Measurements from ENCODE around the gene PLXNA4.
"Not testable (repeated sequence)": the region's sequence is repeated elsewhere in the genome, so short reads cannot be mapped to it uniquely, and the experiment has no call there.

The PLXNA4 gene

DNA sequence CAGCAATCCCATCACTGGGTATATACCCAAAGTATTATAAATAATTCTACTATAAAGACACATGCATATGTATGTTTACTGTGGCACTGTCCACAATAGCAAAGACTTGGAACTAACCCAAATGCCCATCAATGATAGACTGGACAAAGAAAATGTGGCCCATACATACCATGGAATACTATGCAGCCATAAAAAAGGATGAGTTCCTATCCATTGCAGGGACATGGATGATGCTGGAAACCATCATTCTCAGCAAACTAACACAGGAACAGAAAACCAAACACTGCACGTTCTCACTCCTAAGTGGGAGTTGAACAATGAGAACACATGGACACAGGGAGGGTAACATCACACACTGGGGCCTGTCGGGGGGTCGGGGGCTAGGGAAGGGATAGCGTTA lies 186.2 kb downstream of the PLXNA4 start:
- H3K9ac ChIP-seq (ENCODE audit: low read length); H3K4me2 ChIP-seq (ENCODE audit: low read length, poor library complexity, severe bottlenecking); H3K23ac ChIP-seq (ENCODE audit: low read length in 2 of 2); H3K9me3 ChIP-seq (ENCODE audit: control insufficient read depth, low read length); H3K27ac ChIP-seq (ENCODE audit: low read length, poor library complexity, severe bottlenecking); H4K91ac ChIP-seq (ENCODE audit: low read length); H2AK5ac ChIP-seq (ENCODE audit: low read length, severe bottlenecking); H2AFZ ChIP-seq (ENCODE audit: low read depth, low read length); H3K4me1 ChIP-seq (ENCODE audit: control insufficient read depth, insufficient read depth, low read depth, low read length); H4K8ac ChIP-seq (ENCODE audit: low read length); H3K36me3 ChIP-seq (ENCODE audit: control insufficient read depth in 1 of 2, insufficient read depth in 2 of 2, low read depth in 1 of 2, low read length in 2 of 2); H2BK12ac ChIP-seq (ENCODE audit: low read length in 2 of 2); H2BK120ac ChIP-seq (ENCODE audit: low read depth, low read length); H3K4me3 ChIP-seq (ENCODE audit: insufficient read depth in 1 of 2, low read depth in 1 of 2, low read length in 2 of 2); H3K79me1 ChIP-seq (replicated peaks; ENCODE audit: low read length, poor library complexity, severe bottlenecking); H3K4ac ChIP-seq (ENCODE audit: low read depth in 1 of 2, low read length in 2 of 2); H3K14ac ChIP-seq (ENCODE audit: low read length in 2 of 2); DNase-seq; H2BK15ac ChIP-seq (ENCODE audit: low read depth, poor library complexity, severe bottlenecking); H2BK5ac ChIP-seq (ENCODE audit: low read depth, low read length, poor library complexity, severe bottlenecking); H3K18ac ChIP-seq (ENCODE audit: low read depth in 1 of 2, low read length in 2 of 2): not testable (repeated sequence)
- peaks cover 0 to 26% of the 10 kb centered on the region in 2 experiments for H3K27me3 ChIP-seq (ENCODE audit: control insufficient read depth in 1 of 2, insufficient read depth in 1 of 2, low read length in 2 of 2)
- 95% methylated on average over 3 of the region's 4 CpGs for WGBS

DNA sequence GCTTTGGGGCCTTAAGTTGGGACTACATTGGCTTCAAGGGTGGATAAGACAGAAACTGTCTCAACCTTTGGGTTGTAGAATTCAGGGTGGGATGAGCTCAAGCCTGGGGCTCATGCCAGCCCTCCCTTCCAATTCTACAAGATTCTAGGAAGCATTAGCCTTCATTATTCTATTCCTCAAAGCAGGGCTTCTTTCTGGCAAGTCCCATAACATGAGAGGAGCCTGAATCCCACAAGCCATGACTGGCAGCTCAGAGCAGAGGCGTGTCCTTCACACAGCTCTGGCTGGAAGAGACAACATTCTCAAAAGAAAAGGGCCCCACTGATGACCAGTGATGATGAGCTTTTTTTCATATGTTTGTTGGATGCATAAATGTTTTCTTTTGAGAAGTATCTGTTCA lies 187.6 kb downstream of the PLXNA4 start:
- H3K9ac ChIP-seq (ENCODE audit: low read length), result no peak overlapping the region
- H3K4me1 ChIP-seq (ENCODE audit: control insufficient read depth, insufficient read depth, low read depth, low read length), result peaks cover 7% of the 10 kb centered on the region
- no peak overlapping the region for H2BK12ac ChIP-seq (ENCODE audit: low read length in 2 of 2)
- H3K4ac ChIP-seq (ENCODE audit: low read depth in 1 of 2, low read length in 2 of 2), result no peak overlapping the region
- peaks cover 0 to 26% of the 10 kb centered on the region in 2 experiments for H3K27me3 ChIP-seq (ENCODE audit: control insufficient read depth in 1 of 2, insufficient read depth in 1 of 2, low read length in 2 of 2)
- H3K4me2 ChIP-seq (ENCODE audit: low read length, poor library complexity, severe bottlenecking), result no peak overlapping the region
- no peak overlapping the region for H3K27ac ChIP-seq (ENCODE audit: low read length, poor library complexity, severe bottlenecking)
- H3K79me1 ChIP-seq (replicated peaks; ENCODE audit: low read length, poor library complexity, severe bottlenecking), result no peaks in the 10 kb centered on the region
- no peak for DNase-seq
- H2BK5ac ChIP-seq (ENCODE audit: low read depth, low read length, poor library complexity, severe bottlenecking), result no peak overlapping the region
- no peak overlapping the region for H2BK15ac ChIP-seq (ENCODE audit: low read depth, poor library complexity, severe bottlenecking)
- H3K36me3 ChIP-seq (ENCODE audit: control insufficient read depth in 1 of 2, insufficient read depth in 2 of 2, low read depth in 1 of 2, low read length in 2 of 2), result no peaks in the 10 kb centered on the region
- H2AK5ac ChIP-seq (ENCODE audit: low read length, severe bottlenecking), result no peak overlapping the region
- no peak overlapping the region for H3K14ac ChIP-seq (ENCODE audit: low read length in 2 of 2)
- H4K8ac ChIP-seq (ENCODE audit: low read length), result no peak overlapping the region
- no peaks in the 10 kb centered on the region for H3K9me3 ChIP-seq (ENCODE audit: control insufficient read depth, low read length)
- WGBS, result 88% methylated on average over 1 of the region's 1 CpG
- H2AFZ ChIP-seq (ENCODE audit: low read depth, low read length), result no peak overlapping the region
- no peak overlapping the region for H3K4me3 ChIP-seq (ENCODE audit: insufficient read depth in 1 of 2, low read depth in 1 of 2, low read length in 2 of 2)
- no peak overlapping the region for H3K18ac ChIP-seq (ENCODE audit: low read depth in 1 of 2, low read length in 2 of 2)
- no peak overlapping the region for H4K91ac ChIP-seq (ENCODE audit: low read length)
- no peak overlapping the region for H2BK120ac ChIP-seq (ENCODE audit: low read depth, low read length)
- H3K23ac ChIP-seq (ENCODE audit: low read length in 2 of 2), result no peak overlapping the region

DNA sequence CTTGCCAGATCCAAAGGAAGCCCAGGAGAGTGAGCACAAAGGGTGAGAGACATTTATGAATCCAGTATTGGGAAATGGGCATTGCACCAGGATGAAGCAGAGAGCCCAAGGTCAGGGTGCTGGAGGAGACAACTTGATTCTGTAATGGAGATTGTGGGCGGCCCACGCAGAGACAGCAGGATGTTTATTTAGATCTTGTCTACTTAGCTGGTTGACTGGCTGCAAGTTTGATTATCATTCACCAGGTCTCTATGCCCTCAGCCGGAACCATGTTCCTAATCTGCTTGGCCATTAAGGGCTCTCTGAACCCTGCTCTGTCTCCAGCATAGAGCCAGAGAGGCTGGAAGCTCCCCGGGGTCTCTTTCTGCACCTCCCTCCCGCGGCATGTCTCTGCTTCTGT lies 188.7 kb downstream of the PLXNA4 start:
- peaks cover 7% of the 10 kb centered on the region for H3K4me1 ChIP-seq (ENCODE audit: control insufficient read depth, insufficient read depth, low read depth, low read length)
- H2AK5ac ChIP-seq (ENCODE audit: low read length, severe bottlenecking), result no peak overlapping the region
- DNase-seq, result no peak
- no peak overlapping the region for H3K4me2 ChIP-seq (ENCODE audit: low read length, poor library complexity, severe bottlenecking)
- H2BK15ac ChIP-seq (ENCODE audit: low read depth, poor library complexity, severe bottlenecking), result no peak overlapping the region
- no peak overlapping the region for H3K14ac ChIP-seq (ENCODE audit: low read length in 2 of 2)
- H3K4ac ChIP-seq (ENCODE audit: low read depth in 1 of 2, low read length in 2 of 2), result no peak overlapping the region
- H3K27me3 ChIP-seq (ENCODE audit: control insufficient read depth in 1 of 2, insufficient read depth in 1 of 2, low read length in 2 of 2), result peaks cover 0 to 26% of the 10 kb centered on the region in 2 experiments
- no peaks in the 10 kb centered on the region for H3K9me3 ChIP-seq (ENCODE audit: control insufficient read depth, low read length)
- no peak overlapping the region for H2BK120ac ChIP-seq (ENCODE audit: low read depth, low read length)
- H3K79me1 ChIP-seq (replicated peaks; ENCODE audit: low read length, poor library complexity, severe bottlenecking), result no peaks in the 10 kb centered on the region
- no peak overlapping the region for H3K9ac ChIP-seq (ENCODE audit: low read length)
- no peak overlapping the region for H2BK12ac ChIP-seq (ENCODE audit: low read length in 2 of 2)
- no peak overlapping the region for H4K91ac ChIP-seq (ENCODE audit: low read length)
- no peak overlapping the region for H3K23ac ChIP-seq (ENCODE audit: low read length in 2 of 2)
- no peak overlapping the region for H2BK5ac ChIP-seq (ENCODE audit: low read depth, low read length, poor library complexity, severe bottlenecking)
- no peak overlapping the region for H3K4me3 ChIP-seq (ENCODE audit: insufficient read depth in 1 of 2, low read depth in 1 of 2, low read length in 2 of 2)
- H3K27ac ChIP-seq (ENCODE audit: low read length, poor library complexity, severe bottlenecking), result no peak overlapping the region
- no peak overlapping the region for H2AFZ ChIP-seq (ENCODE audit: low read depth, low read length)
- H3K18ac ChIP-seq (ENCODE audit: low read depth in 1 of 2, low read length in 2 of 2), result no peak overlapping the region
- 91% methylated on average over 6 of the region's 6 CpGs for WGBS
- H3K36me3 ChIP-seq (ENCODE audit: control insufficient read depth in 1 of 2, insufficient read depth in 2 of 2, low read depth in 1 of 2, low read length in 2 of 2), result no peaks in the 10 kb centered on the region
- H4K8ac ChIP-seq (ENCODE audit: low read length), result no peak overlapping the region

DNA sequence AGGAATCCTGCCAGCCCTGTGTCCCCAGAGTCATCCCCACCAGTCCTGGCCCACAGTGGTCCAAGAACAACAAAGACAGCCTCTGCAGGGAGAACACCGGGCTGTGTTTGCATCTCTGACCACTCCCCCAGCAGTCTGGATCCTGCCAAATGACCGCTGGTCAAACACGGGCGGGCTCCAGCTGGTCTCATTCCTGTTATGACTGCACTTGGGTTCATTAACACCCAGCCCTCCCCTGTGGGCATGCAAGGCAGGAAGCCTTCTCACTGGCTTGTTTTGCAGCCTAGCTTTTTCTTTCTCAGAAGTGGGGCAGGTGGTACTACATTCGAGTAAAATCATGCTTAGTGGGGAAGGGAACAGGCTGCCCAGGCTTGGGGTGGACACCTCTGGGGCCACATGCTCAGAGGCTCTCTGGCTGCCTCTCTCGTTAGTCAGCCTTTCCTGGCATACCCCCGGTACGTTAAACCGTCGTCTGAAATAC lies 190.0 kb downstream of the PLXNA4 start:
- H2BK120ac ChIP-seq (ENCODE audit: low read depth, low read length), result no peak overlapping the region
- no peak overlapping the region for H4K8ac ChIP-seq (ENCODE audit: low read length)
- no peak overlapping the region for H2BK15ac ChIP-seq (ENCODE audit: low read depth, poor library complexity, severe bottlenecking)
- WGBS, result 71% methylated on average over 10 of the region's 10 CpGs
- H2BK5ac ChIP-seq (ENCODE audit: low read depth, low read length, poor library complexity, severe bottlenecking), result no peak overlapping the region
- H2BK12ac ChIP-seq (ENCODE audit: low read length in 2 of 2), result no peak overlapping the region
- peaks cover 9% of the 10 kb centered on the region for H3K4me1 ChIP-seq (ENCODE audit: control insufficient read depth, insufficient read depth, low read depth, low read length)
- no peaks in the 10 kb centered on the region for H3K79me1 ChIP-seq (replicated peaks; ENCODE audit: low read length, poor library complexity, severe bottlenecking)
- H4K91ac ChIP-seq (ENCODE audit: low read length), result no peak overlapping the region
- DNase-seq, result no peak
- H3K4ac ChIP-seq (ENCODE audit: low read depth in 1 of 2, low read length in 2 of 2), result no peak overlapping the region
- no peak overlapping the region for H3K18ac ChIP-seq (ENCODE audit: low read depth in 1 of 2, low read length in 2 of 2)
- no peaks in the 10 kb centered on the region for H3K9me3 ChIP-seq (ENCODE audit: control insufficient read depth, low read length)
- H3K4me3 ChIP-seq (ENCODE audit: insufficient read depth in 1 of 2, low read depth in 1 of 2, low read length in 2 of 2), result peak overlapping the region in 1 of 2 experiments; percentile 16
- no peaks in the 10 kb centered on the region for H3K36me3 ChIP-seq (ENCODE audit: control insufficient read depth in 1 of 2, insufficient read depth in 2 of 2, low read depth in 1 of 2, low read length in 2 of 2)
- no peak overlapping the region for H2AK5ac ChIP-seq (ENCODE audit: low read length, severe bottlenecking)
- H3K4me2 ChIP-seq (ENCODE audit: low read length, poor library complexity, severe bottlenecking), result no peak overlapping the region
- no peak overlapping the region for H3K23ac ChIP-seq (ENCODE audit: low read length in 2 of 2)
- H2AFZ ChIP-seq (ENCODE audit: low read depth, low read length), result no peak overlapping the region
- H3K9ac ChIP-seq (ENCODE audit: low read length), result no peak overlapping the region
- no peak overlapping the region for H3K27ac ChIP-seq (ENCODE audit: low read length, poor library complexity, severe bottlenecking)
- H3K14ac ChIP-seq (ENCODE audit: low read length in 2 of 2), result no peak overlapping the region
- peaks cover 0 to 26% of the 10 kb centered on the region in 2 experiments for H3K27me3 ChIP-seq (ENCODE audit: control insufficient read depth in 1 of 2, insufficient read depth in 1 of 2, low read length in 2 of 2)
